Smooth muscle cell (in vitro differentiated cells): Measurements from ENCODE around the gene PYCARD. TPM values are rescaled to one million over a fixed set of nuclear protein-coding genes. Genes with fewer than 3 reads are reported as not detected.
"Not testable (repeated sequence)": the region's sequence is repeated elsewhere in the genome, so short reads cannot be mapped to it uniquely, and the experiment has no call there.

ENCODE experiments used
- DNase-seq: peaks from one replicate; lab custom pipeline; 2025; ENCODE audit not compliant: unreplicated experiment; lab: John Stamatoyannopoulos, UW
- H2AFZ ChIP-seq: fragments of 200-600 bp; sonication (generic); 2 replicates; pipeline ENCODE4 v1.6.0; 2016; ENCODE audit warnings: antibody characterized with exemption, low read depth, mild to moderate bottlenecking
- H3F3A ChIP-seq: fragments of 200-600 bp; sonication (generic); 2 replicates; pipeline ENCODE4 v1.6.0; 2017; ENCODE audit warnings: antibody characterized with exemption, low read depth
- H3K27ac ChIP-seq: fragments of 200-600 bp; sonication (generic); 2 replicates; pipeline ENCODE4 v1.5.1; 2016; ENCODE audit warnings: low read depth, mild to moderate bottlenecking
- H3K27me3 ChIP-seq: fragments of 200-600 bp; sonication (generic); 2 replicates; pipeline ENCODE4 v1.6.1; 2016; ENCODE audit warnings: low read depth, mild to moderate bottlenecking
- H3K36me3 ChIP-seq: fragments of 200-600 bp; sonication (generic); 2 replicates; pipeline ENCODE4 v1.5.1; 2016; ENCODE audit warnings: low read depth
- H3K4me1 ChIP-seq: fragments of 200-600 bp; sonication (generic); 2 replicates; pipeline ENCODE4 v1.5.1; 2016; ENCODE audit warnings: low read depth
- H3K4me2 ChIP-seq: fragments of 200-600 bp; sonication (generic); 2 replicates; pipeline ENCODE4 v1.6.0; 2016; ENCODE audit warnings: mild to moderate bottlenecking
- H3K4me3 ChIP-seq: fragments of 200-600 bp; sonication (generic); 2 replicates; pipeline ENCODE4 v1.5.1; 2016; ENCODE audit warnings: mild to moderate bottlenecking
- H3K79me2 ChIP-seq: fragments of 200-600 bp; sonication (generic); 2 replicates; pipeline ENCODE4 v1.6.0; 2016; ENCODE audit warnings: low read depth, mild to moderate bottlenecking
- H3K9ac ChIP-seq: fragments of 200-600 bp; sonication (generic); 2 replicates; pipeline ENCODE4 v1.6.0; 2016; ENCODE audit warnings: low read depth
- H3K9me3 ChIP-seq: fragments of 200-600 bp; sonication (generic); replicated peaks from 2 replicates; pipeline ENCODE4 v1.5.1; 2016; ENCODE audit warnings: low read depth
- H4K20me1 ChIP-seq: fragments of 200-600 bp; sonication (generic); 2 replicates; pipeline ENCODE4 v1.6.0; 2016; ENCODE audit warnings: low read depth
- WGBS: methylation state at CpG from one replicate; pipeline ENCODE4 v1.1.7; 2016; ENCODE audit warnings: low lambda C conversion rate; 5-methylcytosine and 5-hydroxymethylcytosine counted together
- polyA plus RNA-seq: library from polyadenylated mRNA; unstranded; fragments of >200 nt; fragmentation: Nextera tagmentation; extraction: Ambion mirVana; gene quantifications from 2 replicates; pipeline ENCODE4 v1.2.1, GENCODE V29; 2016
- total RNA-seq: library from RNA; depleted of rRNA; stranded (reverse); fragments of >200 nt; gene quantifications from 2 replicates; pipeline ENCODE4 v1.2.3, GENCODE V29; 2014
- TF ChIP-seq, protein P1 (sequence below): fragments of 200-600 bp; sonication (generic); IDR thresholded peaks from 2 replicates; pipeline ENCODE4 v1.5.1; 2017; ENCODE audit warnings: borderline replicate concordance, mild to moderate bottlenecking, antibody characterized with exemption; ENCODE audit not compliant: insufficient read depth, poor library complexity, severe bottlenecking

The PYCARD gene
- total and polyA plus RNA-seq, 2 experiments from 2014 or later: 10.1 to 30.8 TPM

DNA sequence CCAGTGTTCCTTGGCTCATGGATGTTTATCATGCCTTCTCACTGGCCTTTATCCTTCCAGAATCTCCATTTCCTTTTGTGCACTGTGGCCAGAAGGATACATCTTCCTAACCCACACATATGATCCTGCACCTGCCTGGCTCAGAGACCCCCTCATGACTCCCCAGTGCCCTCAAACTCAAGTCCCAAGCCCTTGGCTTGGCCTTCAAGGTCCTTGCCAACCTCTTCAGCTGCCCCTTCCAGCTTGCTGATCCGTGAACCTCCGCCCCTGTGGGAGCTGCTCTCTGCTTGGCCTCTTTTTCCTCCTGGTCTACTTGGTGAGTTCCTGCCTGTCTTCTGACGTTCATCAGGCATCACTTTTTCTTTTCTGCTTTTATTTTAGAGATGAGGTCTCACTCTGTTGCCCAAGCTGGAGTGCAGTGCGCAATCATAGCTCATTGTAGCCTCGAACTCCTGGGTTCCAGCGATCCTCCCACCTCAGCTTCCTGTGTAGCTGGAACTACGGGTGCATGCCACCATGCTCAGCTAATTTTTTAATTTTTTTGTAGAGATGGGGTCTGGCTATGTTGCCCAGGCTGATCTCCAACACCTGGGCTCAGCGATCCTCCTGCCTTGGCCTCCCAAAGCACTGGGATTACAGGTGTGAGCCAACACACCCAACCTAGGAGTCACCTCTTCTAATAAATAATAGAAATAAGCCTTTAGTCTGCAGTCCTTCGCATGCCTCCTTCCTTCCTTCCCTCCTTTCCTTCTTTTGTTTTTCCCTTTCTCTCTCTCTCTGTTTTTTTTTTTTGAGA, 2.5 kb upstream of the PYCARD start:
- Histone ChIP-seq H3K36me3 (no peaks in the 10 kb centered on the region), H3K4me2 (no peak overlapping the region), H3F3A (peaks cover 5% of the 10 kb centered on the region), H3K9ac (no peak overlapping the region), H3K27ac (no peak overlapping the region), H3K4me1 (peaks cover 3% of the 10 kb centered on the region), H3K9me3 (no peaks in the 10 kb centered on the region), H2AFZ (no peak overlapping the region), H3K27me3 (peaks cover 32% of the 10 kb centered on the region), H3K79me2 (no peaks in the 10 kb centered on the region), H4K20me1 (peaks cover 20% of the 10 kb centered on the region), H3K4me3 (no peak overlapping the region)
- 94% methylated on average over 9 of the region's 9 CpGs for WGBS
- TF ChIP-seq, protein P1, sequence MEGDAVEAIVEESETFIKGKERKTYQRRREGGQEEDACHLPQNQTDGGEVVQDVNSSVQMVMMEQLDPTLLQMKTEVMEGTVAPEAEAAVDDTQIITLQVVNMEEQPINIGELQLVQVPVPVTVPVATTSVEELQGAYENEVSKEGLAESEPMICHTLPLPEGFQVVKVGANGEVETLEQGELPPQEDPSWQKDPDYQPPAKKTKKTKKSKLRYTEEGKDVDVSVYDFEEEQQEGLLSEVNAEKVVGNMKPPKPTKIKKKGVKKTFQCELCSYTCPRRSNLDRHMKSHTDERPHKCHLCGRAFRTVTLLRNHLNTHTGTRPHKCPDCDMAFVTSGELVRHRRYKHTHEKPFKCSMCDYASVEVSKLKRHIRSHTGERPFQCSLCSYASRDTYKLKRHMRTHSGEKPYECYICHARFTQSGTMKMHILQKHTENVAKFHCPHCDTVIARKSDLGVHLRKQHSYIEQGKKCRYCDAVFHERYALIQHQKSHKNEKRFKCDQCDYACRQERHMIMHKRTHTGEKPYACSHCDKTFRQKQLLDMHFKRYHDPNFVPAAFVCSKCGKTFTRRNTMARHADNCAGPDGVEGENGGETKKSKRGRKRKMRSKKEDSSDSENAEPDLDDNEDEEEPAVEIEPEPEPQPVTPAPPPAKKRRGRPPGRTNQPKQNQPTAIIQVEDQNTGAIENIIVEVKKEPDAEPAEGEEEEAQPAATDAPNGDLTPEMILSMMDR: no peak
- DNase-seq: no peak

DNA sequence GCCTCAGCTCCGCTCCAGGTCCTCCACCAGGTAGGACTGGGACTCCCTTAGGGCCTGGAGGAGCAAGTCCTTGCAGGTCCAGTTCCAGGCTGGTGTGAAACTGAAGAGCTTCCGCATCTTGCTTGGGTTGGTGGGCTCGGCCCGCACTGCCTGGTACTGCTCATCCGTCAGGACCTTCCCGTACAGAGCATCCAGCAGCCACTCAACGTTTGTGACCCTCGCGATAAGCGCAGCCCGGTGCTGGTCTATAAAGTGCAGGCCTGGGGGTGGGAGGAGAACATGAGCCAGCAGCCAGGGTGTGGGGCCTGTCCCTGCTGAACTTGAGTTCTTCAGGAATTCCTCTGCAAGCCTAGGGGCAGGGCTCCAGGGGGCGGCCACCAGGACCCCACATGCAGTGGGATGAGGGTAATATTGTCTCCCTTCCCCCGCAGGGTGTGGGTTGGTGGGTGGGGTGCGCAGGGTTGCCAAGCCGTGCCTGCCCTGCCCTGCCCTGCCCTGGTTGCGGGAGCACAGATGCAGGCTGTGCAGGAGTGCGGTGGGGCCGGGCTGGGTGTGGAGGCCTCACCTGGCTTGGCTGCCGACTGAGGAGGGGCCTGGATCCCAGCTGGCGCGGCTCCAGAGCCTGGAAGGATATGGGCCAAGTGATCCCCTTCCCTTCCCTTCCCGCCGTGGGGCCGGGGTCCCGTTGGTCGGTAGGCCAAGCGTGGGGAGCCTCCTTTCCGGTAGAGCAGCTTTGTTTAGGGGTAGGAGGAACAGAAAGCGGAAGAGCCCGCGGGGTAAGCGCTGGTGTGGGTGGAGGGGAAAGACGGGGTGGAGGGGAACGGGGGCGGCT, 762 bp downstream of the PYCARD start:
- Histone ChIP-seq H3K4me2 (peak overlapping the region; percentile 93), H2AFZ (no peak overlapping the region), H3K27me3 (peaks cover 18% of the 10 kb centered on the region), H3K79me2 (no peaks in the 10 kb centered on the region), H3K27ac (no peak overlapping the region), H4K20me1 (peaks cover 53% of the 10 kb centered on the region), H3K4me3 (peak overlapping the region; percentile 55), H3K9me3 (no peaks in the 10 kb centered on the region), H3F3A (peaks cover 19% of the 10 kb centered on the region), H3K4me1 (peaks cover 3% of the 10 kb centered on the region), H3K36me3 (no peaks in the 10 kb centered on the region), H3K9ac (no peak overlapping the region)
- no peak for DNase-seq
- TF ChIP-seq, protein P1: no peak
- WGBS: 15% methylated on average over 33 of the region's 35 CpGs

DNA sequence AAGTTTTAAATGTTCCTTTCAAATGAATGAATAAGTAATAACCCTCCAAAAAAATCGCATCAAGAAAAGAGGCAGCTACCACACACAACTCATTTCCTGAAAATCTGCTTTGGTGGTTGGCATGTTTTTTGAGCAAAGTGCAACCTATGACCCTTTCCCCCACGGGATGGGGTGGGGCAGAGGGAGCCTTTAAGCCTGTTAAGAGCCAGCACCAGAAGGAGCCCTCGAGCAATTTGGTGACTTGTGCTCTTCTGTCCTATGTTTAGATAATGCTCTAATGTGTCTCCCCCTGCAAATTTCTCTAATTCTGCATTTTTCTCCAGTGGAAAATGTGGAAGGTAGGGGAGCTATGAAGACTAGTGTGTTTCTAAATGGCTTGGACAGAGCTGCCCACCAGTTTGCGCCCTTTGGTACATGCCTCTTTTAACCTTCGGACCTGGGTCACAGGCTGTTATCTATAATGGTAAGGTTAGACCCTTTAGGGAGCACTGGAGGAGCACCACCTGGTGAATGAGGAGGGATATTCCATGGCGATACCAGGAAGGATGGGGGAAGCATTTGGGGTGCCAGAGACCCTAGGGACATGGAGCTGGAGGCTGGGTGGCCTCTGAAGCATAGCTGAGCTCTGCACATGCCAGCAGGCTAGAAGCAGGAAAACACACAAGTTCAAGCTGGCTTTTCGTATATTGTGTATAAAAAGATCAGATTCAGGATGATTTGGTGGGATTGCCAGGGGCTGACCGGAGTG, 1.6 kb downstream of the PYCARD start:
- Histone ChIP-seq H3K4me3 (peak overlapping the region; percentile 55), H3K27ac (no peak overlapping the region), H3K4me2 (peak overlapping the region; percentile 93), H3K4me1 (peaks cover 3% of the 10 kb centered on the region), H3F3A (peaks cover 24% of the 10 kb centered on the region), H3K27me3 (peaks cover 11% of the 10 kb centered on the region), H3K9ac (no peak overlapping the region), H3K79me2 (no peaks in the 10 kb centered on the region), H4K20me1 (peaks cover 61% of the 10 kb centered on the region), H2AFZ (no peak overlapping the region), H3K9me3 (no peaks in the 10 kb centered on the region), H3K36me3 (no peaks in the 10 kb centered on the region)
- TF ChIP-seq, protein P1: no peak
- 74% methylated on average over 8 of the region's 8 CpGs for WGBS
- DNase-seq: no peak

DNA sequence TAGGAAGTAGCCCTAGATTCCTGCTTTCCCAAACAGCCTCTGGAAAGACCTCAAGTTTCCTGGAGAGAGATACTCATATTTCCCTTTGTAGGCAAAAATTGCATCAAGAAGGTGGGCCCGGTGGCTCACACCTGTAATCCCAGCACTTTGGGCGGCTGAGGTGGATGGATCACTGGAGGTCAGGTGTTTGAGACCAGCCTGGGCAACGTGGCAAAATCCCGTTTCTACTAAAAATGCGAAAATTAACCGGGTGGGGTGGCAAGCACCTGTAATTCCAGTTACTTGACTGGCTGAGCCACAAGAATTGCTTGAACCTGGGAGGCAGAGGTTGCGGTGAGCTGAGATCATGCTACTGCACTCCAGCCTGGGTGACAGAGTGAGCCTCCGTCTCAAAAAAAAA, 2.4 kb downstream of the PYCARD start:
- H3K27ac ChIP-seq, H3K79me2 ChIP-seq, H3K36me3 ChIP-seq, H3K9ac ChIP-seq, H3K27me3 ChIP-seq, DNase-seq, H2AFZ ChIP-seq, H3K9me3 ChIP-seq, H3K4me2 ChIP-seq, H3K4me3 ChIP-seq, H3K4me1 ChIP-seq: not testable (repeated sequence)
- 87% methylated on average over 8 of the region's 8 CpGs for WGBS
- peaks cover 30% of the 10 kb centered on the region for H3F3A ChIP-seq
- H4K20me1 ChIP-seq: peaks cover 70% of the 10 kb centered on the region
